ENCODE data around the gene GJB5.
"Not testable (repeated sequence)": the region's sequence is repeated elsewhere in the genome, so short reads cannot be mapped to it uniquely, and the experiment has no call there.

GJB5 gene

DNA sequence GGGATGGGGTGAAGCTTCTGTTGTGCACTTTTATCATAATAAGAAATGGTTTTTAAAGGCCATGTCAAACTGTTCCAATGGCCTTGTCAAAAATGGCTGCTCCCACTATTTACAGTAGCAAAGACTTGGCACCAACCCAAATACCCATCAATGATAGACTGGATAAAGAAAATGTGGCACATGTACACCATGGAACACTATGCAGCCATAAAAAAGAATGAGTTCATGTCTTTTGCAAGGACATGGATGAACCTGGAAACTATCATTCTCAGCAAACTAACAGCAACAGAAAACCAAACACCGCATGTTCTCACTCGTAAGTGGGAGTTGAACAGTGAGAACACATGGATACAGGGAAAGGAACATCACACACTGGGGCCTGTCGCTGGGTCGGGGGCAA, 18.3 kb downstream of the GJB5 start:
- DNase-seq: not testable (repeated sequence)

DNA sequence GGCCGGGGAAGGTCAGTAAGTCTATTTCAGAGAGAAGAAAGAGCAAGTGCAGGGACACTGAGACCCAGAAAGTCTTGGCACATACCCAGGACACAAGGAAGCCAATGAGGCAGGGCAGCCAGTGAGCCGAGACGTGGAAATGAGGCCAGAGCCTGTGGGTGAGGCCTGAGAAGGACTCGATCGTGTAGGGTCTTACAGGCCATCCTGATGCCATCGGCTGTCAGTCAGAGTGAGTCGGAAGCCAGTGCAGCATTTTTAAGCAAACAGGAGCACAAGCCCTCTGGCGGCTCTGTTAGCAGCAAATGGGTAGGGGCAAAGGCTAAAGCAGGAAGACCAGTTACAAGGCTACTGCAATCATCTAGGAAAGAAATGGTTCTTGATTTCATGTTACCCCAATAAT, 20.1 kb downstream of the GJB5 start:
- DNase-seq: no peak

- DNase-seq: no peak
These were observed 22.1 kb downstream of the GJB5 start for GRCh38 chr1:34776911-34777310.

GRCh38 chr1:34777519-34778321, 22.9 kb downstream of the GJB5 start:
- no peak for DNase-seq

DNA sequence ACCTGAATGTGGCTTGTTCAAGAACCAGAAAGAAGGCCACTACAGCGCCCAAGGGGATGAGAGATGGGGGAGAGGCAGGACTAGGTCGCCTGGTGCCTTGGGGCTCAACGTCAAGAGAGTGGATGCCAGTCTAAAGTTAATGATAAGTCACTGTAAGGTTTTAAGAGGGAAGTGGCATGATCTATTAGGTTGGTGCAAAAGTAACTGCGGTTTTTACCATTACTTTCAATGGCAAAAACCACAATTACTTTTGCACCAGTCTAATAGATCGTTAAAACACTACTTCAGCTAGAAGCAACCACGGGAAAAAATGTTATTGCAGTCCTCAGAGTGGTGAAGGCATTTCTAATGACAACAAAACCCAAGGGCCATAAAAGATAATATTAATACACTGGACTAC, 23.5 kb downstream of the GJB5 start:
- no peak for DNase-seq

GRCh38 chr1:34779005-34779404, 24.2 kb downstream of the GJB5 start:
- no peak for DNase-seq

GRCh38 chr1:34779526-34779925, 24.7 kb downstream of the GJB5 start:
- no peak for DNase-seq

DNA sequence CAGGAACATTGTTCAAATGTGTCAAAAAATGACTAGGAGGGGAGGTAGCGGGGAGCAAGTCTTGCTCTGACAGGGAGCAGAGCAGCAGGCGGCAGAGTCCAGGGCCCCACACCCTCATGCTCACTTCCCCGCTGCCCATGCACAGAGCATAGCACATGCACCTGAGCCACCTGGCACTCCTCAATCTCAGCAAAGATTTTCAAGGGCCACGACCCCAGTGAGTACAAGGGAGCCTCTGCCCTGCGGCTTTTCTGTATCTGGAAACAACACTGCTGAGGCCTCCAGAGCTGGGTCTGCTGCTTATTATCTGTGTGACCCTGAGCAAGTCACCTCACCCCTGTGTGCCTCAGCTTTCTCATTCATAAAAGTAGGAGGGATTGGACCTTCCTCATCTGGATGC, 25.1 kb downstream of the GJB5 start:
- DNase-seq: no peak

GRCh38 chr1:34780528-34780927, 25.7 kb downstream of the GJB5 start:
- no peak for DNase-seq

DNA sequence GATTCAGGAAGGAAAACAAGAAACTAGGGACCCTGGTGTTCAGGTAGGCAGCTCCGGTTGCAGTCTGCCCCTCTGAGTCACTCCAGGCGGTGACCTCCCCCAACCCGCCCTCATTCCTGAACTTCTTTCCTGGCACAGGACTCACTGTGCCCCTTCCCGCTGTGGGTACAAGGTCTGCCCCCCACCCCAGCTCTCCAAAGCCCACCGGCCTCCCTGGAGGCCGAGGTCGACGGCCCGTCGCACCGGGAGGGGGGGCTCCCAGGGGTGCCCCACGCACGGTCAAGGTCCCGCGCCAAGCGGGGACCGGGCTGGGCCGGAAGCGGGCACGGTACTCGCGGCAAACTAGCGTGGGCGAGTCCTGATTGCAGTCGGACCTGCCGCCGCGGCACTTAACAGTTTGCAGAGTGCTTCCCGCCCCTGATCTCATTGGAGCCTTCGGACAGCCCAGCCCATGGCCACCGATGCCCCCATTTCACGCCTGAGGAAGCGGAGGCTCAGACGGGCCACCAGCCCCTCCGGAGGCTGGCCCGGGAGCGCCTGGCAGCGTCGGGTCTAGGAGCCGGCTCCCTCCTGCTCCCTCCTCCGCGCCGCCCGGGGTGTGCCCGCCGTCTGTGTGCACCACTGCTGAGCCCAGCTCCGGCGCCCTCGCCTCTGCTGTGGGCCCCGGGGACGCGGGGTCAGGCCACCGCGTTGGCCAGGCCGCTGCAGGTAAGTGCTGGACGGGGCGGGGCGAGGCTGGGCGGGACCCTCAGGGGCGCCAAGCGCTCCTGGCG, 26.4 kb downstream of the GJB5 start, which contains the start of gene GJB3:
Gene GJB3 (plus strand): TSS at position 144 of the 773 bp plus-strand sequence. CDS start 3,549 bp downstream, outside the sequence.
- DNase-seq: no peak

GRCh38 chr1:34781844-34782391, 27.1 kb downstream of the GJB5 start:
- DNase-seq: peak in 1 of 56 donors; percentile 8

GRCh38 chr1:34784751-34785221, 29.9 kb downstream of the GJB5 start:
- DNase-seq: no peak

DNA sequence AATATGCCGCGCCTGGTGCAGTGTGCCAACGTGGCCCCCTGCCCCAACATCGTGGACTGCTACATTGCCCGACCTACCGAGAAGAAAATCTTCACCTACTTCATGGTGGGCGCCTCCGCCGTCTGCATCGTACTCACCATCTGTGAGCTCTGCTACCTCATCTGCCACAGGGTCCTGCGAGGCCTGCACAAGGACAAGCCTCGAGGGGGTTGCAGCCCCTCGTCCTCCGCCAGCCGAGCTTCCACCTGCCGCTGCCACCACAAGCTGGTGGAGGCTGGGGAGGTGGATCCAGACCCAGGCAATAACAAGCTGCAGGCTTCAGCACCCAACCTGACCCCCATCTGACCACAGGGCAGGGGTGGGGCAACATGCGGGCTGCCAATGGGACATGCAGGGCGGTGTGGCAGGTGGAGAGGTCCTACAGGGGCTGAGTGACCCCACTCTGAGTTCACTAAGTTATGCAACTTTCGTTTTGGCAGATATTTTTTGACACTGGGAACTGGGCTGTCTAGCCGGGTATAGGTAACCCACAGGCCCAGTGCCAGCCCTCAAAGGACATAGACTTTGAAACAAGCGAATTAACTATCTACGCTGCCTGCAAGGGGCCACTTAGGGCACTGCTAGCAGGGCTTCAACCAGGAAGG, 30.5 kb downstream of the GJB5 start:
- no peak for DNase-seq

DNA sequence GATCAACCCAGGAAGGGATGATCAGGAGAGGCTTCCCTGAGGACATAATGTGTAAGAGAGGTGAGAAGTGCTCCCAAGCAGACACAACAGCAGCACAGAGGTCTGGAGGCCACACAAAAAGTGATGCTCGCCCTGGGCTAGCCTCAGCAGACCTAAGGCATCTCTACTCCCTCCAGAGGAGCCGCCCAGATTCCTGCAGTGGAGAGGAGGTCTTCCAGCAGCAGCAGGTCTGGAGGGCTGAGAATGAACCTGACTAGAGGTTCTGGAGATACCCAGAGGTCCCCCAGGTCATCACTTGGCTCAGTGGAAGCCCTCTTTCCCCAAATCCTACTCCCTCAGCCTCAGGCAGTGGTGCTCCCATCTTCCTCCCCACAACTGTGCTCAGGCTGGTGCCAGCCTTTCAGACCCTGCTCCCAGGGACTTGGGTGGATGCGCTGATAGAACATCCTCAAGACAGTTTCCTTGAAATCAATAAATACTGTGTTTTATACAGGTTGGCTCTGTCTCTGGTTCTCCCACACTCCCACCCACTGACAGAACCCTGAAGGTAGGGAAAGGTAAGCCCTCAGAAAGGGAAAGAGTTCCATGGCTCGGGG, 31.1 kb downstream of the GJB5 start:
- no peak for DNase-seq

DNA sequence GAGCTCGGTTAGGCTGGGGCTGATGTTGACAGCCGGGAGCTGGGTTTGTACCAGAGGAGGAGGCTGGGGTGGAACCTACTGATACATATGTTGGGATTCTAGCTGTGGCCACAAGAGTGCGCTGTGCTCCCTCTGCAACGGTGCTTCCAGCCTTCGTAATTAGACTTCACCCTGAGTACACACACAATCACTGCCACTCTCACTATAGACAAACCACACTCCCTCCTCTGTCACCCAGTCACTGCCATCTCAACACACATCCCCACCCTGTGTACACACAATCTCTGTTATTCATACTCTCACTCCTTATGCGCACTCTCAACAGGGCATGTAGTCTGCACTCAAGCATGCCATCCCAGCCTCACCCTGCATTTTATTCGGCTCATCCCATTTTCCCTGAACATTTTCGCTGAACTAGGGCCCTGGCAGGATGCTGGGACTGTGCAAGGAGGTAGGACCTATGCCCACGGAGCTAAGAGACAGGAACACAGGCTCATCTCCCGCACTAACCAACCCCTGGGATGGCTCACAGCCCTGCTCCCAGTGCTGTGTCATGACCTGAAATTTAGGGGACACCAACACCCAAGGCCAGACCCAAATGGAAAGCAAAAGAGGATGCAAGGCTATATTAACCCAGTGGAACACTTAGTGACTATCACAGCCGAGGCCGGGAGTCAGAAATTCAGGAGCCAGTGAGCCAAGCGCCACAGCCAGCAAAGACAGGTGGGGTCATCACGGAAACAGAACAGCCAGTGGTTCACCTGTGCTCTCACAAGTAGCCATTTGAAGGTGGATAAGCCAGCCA, 31.9 kb downstream of the GJB5 start:
- DNase-seq: peak in 50 of 56 donors; percentile 7 to 86 (median 53)

- DNase-seq: peak in 1 of 56 donors; percentile 15
These were observed 32.9 kb downstream of the GJB5 start for GRCh38 chr1:34787461-34788420.

DNA sequence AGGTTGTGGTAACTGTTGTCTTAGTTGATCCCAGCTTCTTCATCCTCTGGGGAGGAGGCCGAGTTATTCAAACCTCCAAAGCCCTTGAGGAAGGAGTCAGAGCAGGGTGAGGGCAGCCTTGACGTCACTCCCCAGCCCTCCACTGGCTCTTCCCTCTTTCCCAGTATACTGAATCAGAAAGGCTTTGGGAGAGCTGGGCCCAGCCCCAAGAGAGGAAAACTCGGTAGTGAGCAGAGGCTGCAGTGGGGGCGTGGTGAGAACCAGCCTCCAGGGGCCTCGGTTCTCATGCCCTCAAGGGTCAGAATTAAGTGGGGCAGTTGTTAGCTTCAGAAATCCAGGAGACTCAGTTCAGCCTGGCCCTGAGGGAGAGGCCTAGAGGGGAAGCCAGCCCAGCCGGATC, 36.1 kb downstream of the GJB5 start:
- no peak for DNase-seq

- no peak for DNase-seq
These were observed 37.6 kb downstream of the GJB5 start for GRCh38 chr1:34792424-34792823.

All from amygdala (tissue), 56 donors.